GM18498 (cell line): Measurements from ENCODE around the gene LMAN2L.

Experiments used
- ATAC-seq: cut with Tn5 transposase; IDR thresholded peaks from one replicate; pipeline ENCODE4 v1.9.1; 2021; ENCODE audit warnings: mild to moderate bottlenecking, moderate library complexity; ENCODE audit not compliant: unreplicated experiment

LMAN2L gene

GRCh38 chr2:96739633-96740428 is at the start of gene LMAN2L:
LMAN2L (minus strand) TSS chr2:96740064; CDS start chr2:96740040, 24 bp downstream.
- ATAC-seq = peak; percentile 100

- ATAC-seq = no peak
Measured at GRCh38 chr2:96789245-96789617, 49.4 kb upstream of the LMAN2L start.

- no peak for ATAC-seq
Measured at GRCh38 chr2:96788442-96789244, 48.8 kb upstream of the LMAN2L start.

GRCh38 chr2:96787411-96787810 is 47.5 kb upstream of the LMAN2L start:
- ATAC-seq = no peak

GRCh38 chr2:96783388-96783787 is 43.5 kb upstream of the LMAN2L start:
- ATAC-seq = no peak

GRCh38 chr2:96775160-96775559 is 35.3 kb upstream of the LMAN2L start:
- ATAC-seq = no peak

- peak; percentile 40 for ATAC-seq
Measured at GRCh38 chr2:96773922-96774321, 34.1 kb upstream of the LMAN2L start.

- ATAC-seq = no peak
Measured at GRCh38 chr2:96772903-96773671, 33.2 kb upstream of the LMAN2L start.

- no peak for ATAC-seq
Measured at GRCh38 chr2:96771796-96772618, 32.1 kb upstream of the LMAN2L start.

- ATAC-seq = no peak
Measured at GRCh38 chr2:96770442-96771202, 30.8 kb upstream of the LMAN2L start.

- ATAC-seq = no peak
Measured at GRCh38 chr2:96769814-96770213, 29.9 kb upstream of the LMAN2L start.

- ATAC-seq = peak; percentile 48
Measured at GRCh38 chr2:96768083-96768561, 28.3 kb upstream of the LMAN2L start.

- ATAC-seq = no peak
Measured at GRCh38 chr2:96767135-96767871, 27.4 kb upstream of the LMAN2L start.

GRCh38 chr2:96764253-96764637 is 24.4 kb upstream of the LMAN2L start:
- no peak for ATAC-seq

- ATAC-seq = no peak
Measured at GRCh38 chr2:96763511-96764252, 23.8 kb upstream of the LMAN2L start.

GRCh38 chr2:96762529-96763311 is 22.9 kb upstream of the LMAN2L start:
- no peak for ATAC-seq
